ENCODE data around the gene RGMA.

- no peak for TF ChIP-seq CTCF (IDR thresholded peaks at IDR 0.05; ENCODE audit: poor library complexity)
- no peak for TF ChIP-seq EZH2phosphoT487 (IDR thresholded peaks at IDR 0.05; ENCODE audit: low read depth, severe bottlenecking, unreplicated experiment)
- TF ChIP-seq EZH2 (IDR thresholded peaks at IDR 0.05; ENCODE audit: borderline replicate concordance), result no peak
Measured at GRCh38 chr15:93121107-93121506, 32.1 kb upstream of the RGMA start.
